Astrocyte (in vitro differentiated cells and primary cell): Measurements from ENCODE around the gene ZDHHC8. TPM values are rescaled to one million over a fixed set of nuclear protein-coding genes. Genes with fewer than 3 reads are reported as not detected.

Experiments used
- DNase-seq: peaks from one replicate; pipeline ENCODE4 v3.0.0-alpha.2; 2010; ENCODE audit warnings: low read depth
- FAIRE-seq: peaks from 2 replicates; lab custom pipeline; 2011; peaks lifted over from hg19 to GRCh38; lab: Jason Lieb, UNC
- H2AFZ ChIP-seq: 2 replicates; pipeline ENCODE4 v1.6.0; 2012; ENCODE audit warnings: low read depth, low read length, inconsistent platforms
- H3K27ac ChIP-seq: 2 replicates; pipeline ENCODE4 v1.5.1; 2011; ENCODE audit warnings: low read depth, low read length, inconsistent platforms
- H3K27me3 ChIP-seq: 2 replicates; pipeline ENCODE4 v1.6.0; 2011; ENCODE audit warnings: low read length, inconsistent platforms; ENCODE audit not compliant: insufficient read depth
- H3K36me3 ChIP-seq: 2 replicates; pipeline ENCODE4 v1.5.1; 2011; ENCODE audit warnings: low read length, inconsistent platforms; ENCODE audit not compliant: insufficient read depth
- H3K4me1 ChIP-seq: 2 replicates; pipeline ENCODE4 v1.5.1; 2011; ENCODE audit warnings: low read length, inconsistent platforms; ENCODE audit not compliant: insufficient read depth
- H3K4me2 ChIP-seq: 2 replicates; pipeline ENCODE4 v1.6.0; 2012; ENCODE audit warnings: low read length, inconsistent platforms
- H3K4me3 ChIP-seq: 2 replicates; pipeline ENCODE4 v1.5.1; 2011; ENCODE audit warnings: low read depth, mild to moderate bottlenecking, low read length, inconsistent platforms; ENCODE audit not compliant: insufficient read depth
- H3K79me2 ChIP-seq: 2 replicates; pipeline ENCODE4 v1.6.0; 2012; ENCODE audit warnings: mild to moderate bottlenecking, low read length, inconsistent platforms; ENCODE audit not compliant: insufficient read depth
- H3K9ac ChIP-seq: 2 replicates; pipeline ENCODE4 v1.6.0; 2012; ENCODE audit warnings: mild to moderate bottlenecking, low read length, inconsistent platforms
- H3K9me3 ChIP-seq: 2 replicates; pipeline ENCODE4 v1.5.1; 2012; ENCODE audit warnings: low read depth, mild to moderate bottlenecking, low read length, inconsistent platforms; ENCODE audit not compliant: insufficient read depth
- H4K20me1 ChIP-seq: 2 replicates; pipeline ENCODE4 v1.6.0; 2012; ENCODE audit warnings: low read length, inconsistent platforms; ENCODE audit not compliant: insufficient read depth
- H3K27ac Mint-ChIP-seq: one replicate; pipeline ENCODE4 v1.8.0; 2021; ENCODE audit warnings: mild to moderate bottlenecking, mixed read lengths; ENCODE audit not compliant: unreplicated experiment
- H3K27me3 Mint-ChIP-seq: one replicate; pipeline ENCODE4 v1.8.0; 2021; ENCODE audit warnings: low read depth, mixed read lengths; ENCODE audit not compliant: unreplicated experiment
- H3K36me3 Mint-ChIP-seq: one replicate; pipeline ENCODE4 v1.8.0; 2021; ENCODE audit warnings: low read depth, mixed read lengths; ENCODE audit not compliant: unreplicated experiment
- H3K4me1 Mint-ChIP-seq: one replicate; pipeline ENCODE4 v1.8.0; 2021; ENCODE audit warnings: low read depth, mixed read lengths; ENCODE audit not compliant: unreplicated experiment
- H3K4me3 Mint-ChIP-seq: one replicate; pipeline ENCODE4 v1.8.0; 2021; ENCODE audit warnings: mild to moderate bottlenecking, moderate library complexity, mixed read lengths; ENCODE audit not compliant: unreplicated experiment
- H3K9me3 Mint-ChIP-seq: one replicate; pipeline ENCODE4 v1.8.0; 2021; ENCODE audit warnings: mild to moderate bottlenecking, mixed read lengths; ENCODE audit not compliant: unreplicated experiment
- CTCF ChIP-seq: IDR thresholded peaks from 2 replicates; pipeline ENCODE4 v1.5.1; 2011; ENCODE audit warnings: low read depth, mild to moderate bottlenecking, inconsistent platforms, low read length, moderate library complexity; ENCODE audit not compliant: insufficient read depth
- EZH2 ChIP-seq: IDR thresholded peaks from 2 replicates; pipeline ENCODE4 v1.6.1; 2012; ENCODE audit warnings: mild to moderate bottlenecking, low read length, inconsistent platforms; ENCODE audit not compliant: insufficient read depth
- total RNA-seq: library from RNA; stranded (reverse); gene quantifications from 2 replicates; pipeline ENCODE4 v1.2.1, GENCODE V29; 2021

ZDHHC8 gene
- total RNA-seq, 1 donor from 2014 or later = 88.3 TPM

DNA sequence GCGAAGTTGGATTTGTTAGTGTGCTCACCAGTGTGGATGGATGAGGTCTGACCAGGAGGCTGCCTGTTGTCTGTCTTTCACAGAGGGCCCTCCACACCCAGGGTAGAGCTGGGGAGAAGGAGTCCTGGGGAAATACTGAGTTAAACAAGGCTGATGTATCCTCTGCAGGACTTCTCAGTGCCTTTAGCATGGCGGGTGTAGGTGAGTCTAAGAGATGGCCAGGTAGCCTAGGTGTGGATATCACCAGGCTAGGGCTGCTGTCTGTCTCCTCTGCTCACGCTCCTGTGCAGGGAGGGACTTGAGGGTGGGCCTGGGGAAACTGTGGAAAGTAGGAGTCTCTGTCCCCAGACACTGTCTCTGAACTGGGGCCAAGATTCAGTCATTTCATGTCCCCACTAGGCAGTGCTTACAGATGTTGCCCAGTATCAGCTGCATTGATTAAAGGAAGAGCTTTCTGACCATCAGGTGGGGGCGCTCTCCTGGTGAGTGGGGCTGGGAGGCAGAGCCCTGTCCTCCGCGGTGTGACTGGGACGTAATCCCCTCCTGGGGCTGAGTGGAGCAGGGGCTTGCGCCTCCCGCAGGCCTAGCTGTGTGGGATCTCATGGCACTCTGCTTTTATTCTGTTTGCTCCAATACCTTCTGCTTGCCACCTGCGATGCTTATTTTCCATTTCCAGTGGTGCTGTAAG is 54.7 kb downstream of the ZDHHC8 start:
- H3K4me2 ChIP-seq = no peak overlapping the region
- FAIRE-seq (no peak), DNase-seq (no peak)
- TF ChIP-seq CTCF = no peak
- no peak for TF ChIP-seq EZH2
- no peaks in the 10 kb centered on the region for H3K9me3 ChIP-seq
- H4K20me1 ChIP-seq = no peaks in the 10 kb centered on the region
- Mint-ChIP-seq H3K4me1 (no peaks in the 10 kb centered on the region), H3K36me3 (no peaks in the 10 kb centered on the region), H3K27me3 (peaks cover 32% of the 10 kb centered on the region), H3K27ac (no peak overlapping the region), H3K9me3 (no peaks in the 10 kb centered on the region), H3K4me3 (no peak overlapping the region)
- no peaks in the 10 kb centered on the region for H3K36me3 ChIP-seq
- H3K27ac ChIP-seq = no peak overlapping the region
- H3K27me3 ChIP-seq = no peaks in the 10 kb centered on the region
- H3K4me3 ChIP-seq = no peak overlapping the region
- H3K79me2 ChIP-seq = no peaks in the 10 kb centered on the region
- H2AFZ ChIP-seq = no peak overlapping the region
- H3K9ac ChIP-seq = no peak overlapping the region
- no peaks in the 10 kb centered on the region for H3K4me1 ChIP-seq

- Mint-ChIP-seq H3K4me1 (no peaks in the 10 kb centered on the region), H3K4me3 (no peak overlapping the region), H3K27me3 (peaks cover 37% of the 10 kb centered on the region), H3K36me3 (no peaks in the 10 kb centered on the region), H3K9me3 (no peaks in the 10 kb centered on the region), H3K27ac (no peak overlapping the region)
- Histone ChIP-seq H3K9me3 (no peaks in the 10 kb centered on the region), H3K4me3 (no peak overlapping the region), H3K27me3 (no peaks in the 10 kb centered on the region), H3K4me1 (no peaks in the 10 kb centered on the region), H3K36me3 (no peaks in the 10 kb centered on the region), H3K4me2 (no peak overlapping the region), H3K9ac (no peak overlapping the region), H3K27ac (no peak overlapping the region), H3K79me2 (no peaks in the 10 kb centered on the region), H4K20me1 (no peaks in the 10 kb centered on the region), H2AFZ (no peak overlapping the region)
- FAIRE-seq (no peak), DNase-seq (no peak)
- no peak for TF ChIP-seq CTCF
- no peak for TF ChIP-seq EZH2
These were observed 55.4 kb downstream of the ZDHHC8 start for GRCh38 chr22:20186871-20187546.
